ENCODE measurements around the gene CADM1. TPM values are rescaled to one million over a fixed set of nuclear protein-coding genes. Genes with fewer than 3 reads are reported as not detected.

Gene CADM1
- total and polyA plus RNA-seq, 4 donors: 31.7 to 243 (median 77.9) TPM

DNA sequence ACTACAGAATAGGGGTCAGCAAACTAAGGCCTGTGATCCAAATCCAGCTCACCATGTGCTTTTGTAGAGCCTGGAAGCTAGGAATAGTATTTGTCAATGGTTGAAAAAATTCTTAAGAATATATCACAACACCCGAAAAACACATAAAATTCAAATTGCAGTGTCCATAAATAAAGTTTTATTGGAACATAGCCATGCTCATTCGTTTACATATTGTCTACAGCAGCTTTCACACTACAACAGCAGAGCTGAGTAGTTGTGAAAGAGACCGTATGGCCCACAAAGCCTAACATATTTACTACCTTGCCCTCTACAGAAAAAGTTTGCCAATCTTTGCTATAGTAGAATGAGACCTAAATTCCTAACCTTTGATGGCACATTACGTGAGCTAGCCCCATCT lies 125.7 kb downstream of the CADM1 start:
- DNase-seq (no peak), ATAC-seq (ENCODE audit: insufficient read depth, low FRiP score) (no peak)
- Histone ChIP-seq H3K36me3 (ENCODE audit: control insufficient read depth in 4 of 4, insufficient read depth in 4 of 4, low read length in 4 of 4) (no peaks in the 10 kb centered on the region), H3K4me3 (no peak overlapping the region), H3K27me3 (ENCODE audit: control insufficient read depth in 3 of 3, insufficient read depth in 3 of 3, low read length in 2 of 3) (no peaks in the 10 kb centered on the region), H3K27ac (ENCODE audit: low read depth in 1 of 2, low read length in 1 of 2) (no peak overlapping the region), H3K9me3 (ENCODE audit: control insufficient read depth in 4 of 4, insufficient read depth in 3 of 4, low read length in 3 of 4) (no peaks in the 10 kb centered on the region), H3K4me1 (ENCODE audit: control insufficient read depth in 5 of 5, insufficient read depth in 5 of 5, low read length in 5 of 5) (peaks cover 0 to 5% (median 0%) of the 10 kb centered on the region in 5 donors), H3K9ac (ENCODE audit: insufficient read depth in 1 of 2, low read length in 2 of 2) (no peak overlapping the region)
- TF ChIP-seq, protein P1, sequence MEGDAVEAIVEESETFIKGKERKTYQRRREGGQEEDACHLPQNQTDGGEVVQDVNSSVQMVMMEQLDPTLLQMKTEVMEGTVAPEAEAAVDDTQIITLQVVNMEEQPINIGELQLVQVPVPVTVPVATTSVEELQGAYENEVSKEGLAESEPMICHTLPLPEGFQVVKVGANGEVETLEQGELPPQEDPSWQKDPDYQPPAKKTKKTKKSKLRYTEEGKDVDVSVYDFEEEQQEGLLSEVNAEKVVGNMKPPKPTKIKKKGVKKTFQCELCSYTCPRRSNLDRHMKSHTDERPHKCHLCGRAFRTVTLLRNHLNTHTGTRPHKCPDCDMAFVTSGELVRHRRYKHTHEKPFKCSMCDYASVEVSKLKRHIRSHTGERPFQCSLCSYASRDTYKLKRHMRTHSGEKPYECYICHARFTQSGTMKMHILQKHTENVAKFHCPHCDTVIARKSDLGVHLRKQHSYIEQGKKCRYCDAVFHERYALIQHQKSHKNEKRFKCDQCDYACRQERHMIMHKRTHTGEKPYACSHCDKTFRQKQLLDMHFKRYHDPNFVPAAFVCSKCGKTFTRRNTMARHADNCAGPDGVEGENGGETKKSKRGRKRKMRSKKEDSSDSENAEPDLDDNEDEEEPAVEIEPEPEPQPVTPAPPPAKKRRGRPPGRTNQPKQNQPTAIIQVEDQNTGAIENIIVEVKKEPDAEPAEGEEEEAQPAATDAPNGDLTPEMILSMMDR (IDR thresholded peaks at IDR 0.05; ENCODE audit: control extremely low read depth, extremely low read depth): no peak
- WGBS, 2 donors: 86 to 88% methylated on average over 4 of the region's 4 CpGs

DNA sequence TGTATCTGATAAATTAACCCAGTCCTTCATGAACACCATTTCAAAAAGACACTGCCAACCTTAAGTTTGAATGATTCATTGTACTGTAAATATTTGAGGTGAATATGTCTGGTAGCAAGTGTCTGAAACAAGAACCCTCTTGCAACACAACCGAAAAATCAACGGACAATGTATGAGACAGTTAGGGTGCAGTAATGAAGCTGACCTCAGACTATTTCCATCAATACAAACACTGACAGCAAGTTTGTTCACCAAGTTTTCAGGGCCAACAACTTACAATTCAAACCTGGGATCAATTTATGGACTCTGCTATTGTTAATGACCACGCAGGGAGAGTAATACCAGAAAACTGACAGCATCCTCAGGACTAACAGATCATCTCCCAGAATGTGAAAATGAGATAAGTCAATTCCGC lies 126.3 kb downstream of the CADM1 start:
- TF ChIP-seq, protein P1 (IDR thresholded peaks at IDR 0.05; ENCODE audit: control extremely low read depth, extremely low read depth): no peak
- DNase-seq: no peak
- H3K9me3 ChIP-seq (ENCODE audit: control insufficient read depth in 4 of 4, insufficient read depth in 3 of 4, low read length in 3 of 4): no peaks in the 10 kb centered on the region
- peaks cover 0 to 5% (median 0%) of the 10 kb centered on the region in 5 donors for H3K4me1 ChIP-seq (ENCODE audit: control insufficient read depth in 5 of 5, insufficient read depth in 5 of 5, low read length in 5 of 5)
- no peak for ATAC-seq (ENCODE audit: insufficient read depth, low FRiP score)
- WGBS, 2 donors: 80 to 87% methylated on average over 4 of the region's 4 CpGs
- no peaks in the 10 kb centered on the region for H3K36me3 ChIP-seq (ENCODE audit: control insufficient read depth in 4 of 4, insufficient read depth in 4 of 4, low read length in 4 of 4)
- H3K4me3 ChIP-seq: no peak overlapping the region
- H3K27ac ChIP-seq (ENCODE audit: low read depth in 1 of 2, low read length in 1 of 2): no peak overlapping the region
- H3K9ac ChIP-seq (ENCODE audit: insufficient read depth in 1 of 2, low read length in 2 of 2): no peak overlapping the region
- no peaks in the 10 kb centered on the region for H3K27me3 ChIP-seq (ENCODE audit: control insufficient read depth in 3 of 3, insufficient read depth in 3 of 3, low read length in 2 of 3)

DNA sequence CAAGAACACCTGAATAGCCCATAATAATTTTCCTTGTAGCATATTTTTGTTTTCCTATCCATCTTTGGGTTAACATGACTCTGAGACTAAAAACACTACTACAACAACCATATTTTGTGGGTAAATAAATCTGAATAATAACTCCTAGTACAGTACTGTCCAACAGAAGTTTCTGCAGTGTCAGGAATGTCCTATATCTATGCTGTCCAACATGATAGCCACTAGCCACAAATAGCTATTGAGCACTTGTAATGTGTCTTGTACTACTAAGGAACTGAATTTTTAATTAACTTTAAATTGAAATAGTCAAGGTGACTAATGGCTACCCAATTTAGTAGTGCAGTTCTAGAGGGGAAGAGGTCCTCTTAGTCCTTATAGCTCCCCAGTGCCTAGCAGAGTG lies 135.6 kb downstream of the CADM1 start:
- Histone ChIP-seq H3K4me3 (no peak overlapping the region), H3K9ac (ENCODE audit: insufficient read depth in 1 of 2, low read length in 2 of 2) (no peak overlapping the region), H3K27ac (ENCODE audit: low read depth in 1 of 2, low read length in 1 of 2) (no peak overlapping the region), H3K27me3 (ENCODE audit: control insufficient read depth in 3 of 3, insufficient read depth in 3 of 3, low read length in 2 of 3) (no peaks in the 10 kb centered on the region), H3K4me1 (ENCODE audit: control insufficient read depth in 5 of 5, insufficient read depth in 5 of 5, low read length in 5 of 5) (peaks cover 0 to 6% (median 0%) of the 10 kb centered on the region in 5 donors), H3K36me3 (ENCODE audit: control insufficient read depth in 4 of 4, insufficient read depth in 4 of 4, low read length in 4 of 4) (no peaks in the 10 kb centered on the region), H3K9me3 (ENCODE audit: control insufficient read depth in 4 of 4, insufficient read depth in 3 of 4, low read length in 3 of 4) (no peaks in the 10 kb centered on the region)
- TF ChIP-seq, protein P1 (IDR thresholded peaks at IDR 0.05; ENCODE audit: control extremely low read depth, extremely low read depth): no peak
- no peak for ATAC-seq (ENCODE audit: insufficient read depth, low FRiP score)
- no peak for DNase-seq

DNA sequence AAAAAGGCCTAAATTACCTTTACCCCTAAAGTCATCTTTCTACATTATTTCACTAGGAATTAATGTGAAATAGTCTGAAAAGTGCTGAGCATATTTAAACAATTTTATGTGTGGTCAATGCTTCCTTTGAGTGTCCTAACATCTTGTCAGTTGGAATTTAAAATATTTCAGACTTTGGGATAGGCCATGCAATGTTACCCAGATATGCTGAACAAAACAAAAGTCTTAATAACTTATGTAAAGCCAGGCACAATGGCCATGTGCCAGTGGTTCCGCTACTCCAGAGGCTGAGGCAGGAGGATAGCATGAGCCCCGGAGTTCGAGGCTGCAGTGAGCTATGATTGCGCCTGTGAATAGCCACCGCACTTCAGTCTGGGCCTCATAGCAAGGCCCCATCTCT lies 137.4 kb downstream of the CADM1 start:
- no peak overlapping the region for H3K4me3 ChIP-seq
- no peaks in the 10 kb centered on the region for H3K27me3 ChIP-seq (ENCODE audit: control insufficient read depth in 3 of 3, insufficient read depth in 3 of 3, low read length in 2 of 3)
- 92 to 93% methylated on average over 5 of the region's 5 CpGs for WGBS, 2 donors
- no peak for DNase-seq
- no peaks in the 10 kb centered on the region for H3K9me3 ChIP-seq (ENCODE audit: control insufficient read depth in 4 of 4, insufficient read depth in 3 of 4, low read length in 3 of 4)
- ATAC-seq (ENCODE audit: insufficient read depth, low FRiP score): no peak
- H3K9ac ChIP-seq (ENCODE audit: insufficient read depth in 1 of 2, low read length in 2 of 2): no peak overlapping the region
- TF ChIP-seq, protein P1 (IDR thresholded peaks at IDR 0.05; ENCODE audit: control extremely low read depth, extremely low read depth): no peak
- no peak overlapping the region for H3K27ac ChIP-seq (ENCODE audit: low read depth in 1 of 2, low read length in 1 of 2)
- H3K4me1 ChIP-seq (ENCODE audit: control insufficient read depth in 5 of 5, insufficient read depth in 5 of 5, low read length in 5 of 5): peaks cover 0 to 8% (median 0%) of the 10 kb centered on the region in 5 donors
- H3K36me3 ChIP-seq (ENCODE audit: control insufficient read depth in 4 of 4, insufficient read depth in 4 of 4, low read length in 4 of 4): no peaks in the 10 kb centered on the region
